ENCODE measurements around the gene SLC2A5.

Gene SLC2A5

DNA sequence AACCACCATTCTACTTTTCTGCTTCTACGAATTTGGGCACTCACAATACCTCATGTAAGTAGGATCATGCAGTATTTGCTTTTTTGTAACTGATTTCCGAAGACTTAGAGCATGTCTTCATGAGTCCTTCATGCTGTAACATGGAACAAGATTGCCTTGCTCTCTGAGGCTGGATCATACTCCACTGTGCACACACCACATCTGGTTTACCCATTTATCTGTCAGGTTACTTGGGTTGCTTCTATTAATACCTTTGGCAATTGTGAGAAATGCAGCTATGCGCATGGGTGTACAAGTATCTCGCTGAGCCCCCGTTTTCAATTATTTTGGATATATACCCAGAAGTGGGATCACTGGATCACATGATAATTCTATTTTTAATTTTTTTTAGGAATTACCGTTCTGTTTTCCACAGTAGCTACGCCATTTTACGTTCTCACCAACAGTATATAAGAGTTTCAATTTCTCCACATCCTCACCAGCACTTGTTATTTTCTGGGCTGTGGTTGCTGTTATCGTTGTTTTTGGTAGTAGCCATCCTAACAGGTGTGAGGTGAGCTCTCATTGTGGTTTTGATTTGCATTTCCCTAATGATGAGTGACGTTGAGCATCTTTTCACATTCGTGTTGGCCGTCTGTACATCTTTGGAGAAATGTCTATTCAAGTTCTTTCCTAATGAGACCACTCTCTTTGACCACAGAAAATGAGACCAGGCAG is 10.7 kb upstream of the SLC2A5 start:
- Histone ChIP-seq H3K9me3 (no peaks in the 10 kb centered on the region), H3K27ac (no peak overlapping the region), H3K36me3 (no peaks in the 10 kb centered on the region), H3K27me3 (no peaks in the 10 kb centered on the region), H3K4me3 (no peak overlapping the region), H3K9ac (no peak overlapping the region), H4K20me1 (no peaks in the 10 kb centered on the region), H3K4me1 (peaks cover 99% of the 10 kb centered on the region), H3K4me2 (peak overlapping the region; percentile 76)
- no peak for TF ChIP-seq Cebpa-rat (IDR thresholded peaks at IDR 0.05)

DNA sequence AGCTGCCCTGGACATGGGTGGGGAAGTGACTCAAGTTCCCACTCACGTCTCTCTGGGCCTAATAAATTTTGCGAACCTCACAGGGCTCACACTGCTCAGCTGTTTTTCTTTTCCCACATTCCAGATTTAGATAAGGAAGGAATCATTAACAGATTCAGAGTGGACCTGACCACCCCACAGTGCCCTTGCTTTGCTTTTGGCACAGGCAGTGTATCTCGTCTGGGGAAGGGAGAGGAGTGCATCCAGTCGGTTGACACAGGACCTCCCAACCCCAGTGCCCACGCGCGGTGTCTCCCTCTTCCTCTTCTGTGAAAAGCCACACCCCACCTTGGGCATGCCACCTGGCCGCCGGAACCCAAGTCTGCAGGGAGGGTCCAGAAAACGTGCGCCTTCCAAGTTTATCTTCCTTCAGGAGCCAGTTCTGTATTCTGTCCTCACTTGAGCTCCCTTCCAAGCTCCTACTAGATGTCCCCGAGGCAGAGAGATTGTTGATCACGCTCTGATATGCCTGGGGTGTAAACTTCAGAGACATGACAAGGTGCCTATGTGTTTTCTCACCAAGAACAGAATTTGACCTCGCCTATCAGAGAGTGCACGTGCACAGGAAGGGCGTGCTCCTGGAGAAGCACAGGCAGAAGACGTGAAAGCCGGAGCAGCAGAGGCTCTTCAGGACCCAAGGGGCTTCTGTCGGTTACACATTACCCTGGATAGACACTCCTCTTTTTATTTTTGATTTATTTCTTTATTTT is 9.5 kb upstream of the SLC2A5 start:
- no peaks in the 10 kb centered on the region for H3K36me3 ChIP-seq
- peak overlapping the region; percentile 76 for H3K4me2 ChIP-seq
- no peak overlapping the region for H3K4me3 ChIP-seq
- no peak overlapping the region for H3K9ac ChIP-seq
- H3K9me3 ChIP-seq, result no peaks in the 10 kb centered on the region
- H3K4me1 ChIP-seq, result peaks cover 99% of the 10 kb centered on the region
- no peak overlapping the region for H3K27ac ChIP-seq
- H3K27me3 ChIP-seq, result no peaks in the 10 kb centered on the region
- H4K20me1 ChIP-seq, result no peaks in the 10 kb centered on the region
- no peak for TF ChIP-seq Cebpa-rat (IDR thresholded peaks at IDR 0.05)

GRCh38 chr1:9078015-9078751 is 8.7 kb upstream of the SLC2A5 start:
- no peak overlapping the region for H3K4me3 ChIP-seq
- H3K4me1 ChIP-seq, result peaks cover 99% of the 10 kb centered on the region
- no peaks in the 10 kb centered on the region for H3K36me3 ChIP-seq
- no peak for TF ChIP-seq Cebpa-rat (IDR thresholded peaks at IDR 0.05)
- peak overlapping the region; percentile 76 for H3K4me2 ChIP-seq
- no peaks in the 10 kb centered on the region for H4K20me1 ChIP-seq
- H3K27me3 ChIP-seq, result no peaks in the 10 kb centered on the region
- H3K9ac ChIP-seq, result no peak overlapping the region
- no peak overlapping the region for H3K27ac ChIP-seq
- H3K9me3 ChIP-seq, result no peaks in the 10 kb centered on the region

DNA sequence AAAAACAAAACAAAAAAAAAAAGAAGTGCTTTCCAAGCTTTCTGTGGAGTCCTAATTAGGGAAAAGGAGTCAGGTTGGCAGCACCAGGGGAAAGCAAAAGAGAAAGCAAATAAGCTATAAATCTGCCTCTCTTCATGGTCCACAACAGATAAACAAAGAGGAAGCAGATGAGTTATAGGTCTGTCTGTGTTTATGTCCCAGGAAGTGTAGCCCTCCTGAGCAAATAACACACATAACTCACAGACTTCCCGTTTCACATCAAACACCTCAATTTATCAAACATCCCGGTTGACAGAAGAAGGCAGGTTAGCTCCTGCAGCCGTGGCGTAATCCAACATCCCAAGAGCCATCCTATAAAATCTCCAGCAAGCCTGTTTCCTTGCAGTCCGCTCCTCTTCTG is 5.6 kb upstream of the SLC2A5 start:
- H3K4me2 ChIP-seq, result peak overlapping the region; percentile 66
- no peaks in the 10 kb centered on the region for H3K36me3 ChIP-seq
- peak overlapping the region; percentile 55; the same call in 1 of the 2 replicates for H3K9ac ChIP-seq
- no peak for TF ChIP-seq Cebpa-rat (IDR thresholded peaks at IDR 0.05)
- H3K9me3 ChIP-seq, result no peaks in the 10 kb centered on the region
- H3K4me1 ChIP-seq, result peaks cover 92% of the 10 kb centered on the region
- H3K4me3 ChIP-seq, result no peak overlapping the region
- peak overlapping the region; percentile 73 for H3K27ac ChIP-seq
- H4K20me1 ChIP-seq, result no peaks in the 10 kb centered on the region
- no peaks in the 10 kb centered on the region for H3K27me3 ChIP-seq

DNA sequence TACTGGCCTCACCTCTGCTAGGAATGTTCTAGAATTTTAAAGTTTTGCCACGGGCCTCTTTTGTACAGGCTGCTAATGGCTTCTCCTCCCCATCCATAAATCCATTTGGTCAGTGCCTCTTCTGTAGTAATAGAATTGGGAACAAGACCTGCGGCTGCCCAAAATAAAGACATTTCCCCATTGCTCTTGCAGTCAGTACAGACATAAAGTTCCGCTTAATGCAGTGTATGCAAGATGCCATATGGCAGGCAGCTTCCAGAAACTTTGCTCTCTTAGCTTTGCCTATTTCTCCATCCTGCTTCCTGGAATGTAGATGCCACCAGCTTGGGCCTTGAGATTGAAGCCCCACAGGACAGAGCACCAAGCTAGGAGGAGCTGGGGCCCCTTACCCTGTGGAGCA is 3.7 kb upstream of the SLC2A5 start:
- Histone ChIP-seq H3K9ac (no peak overlapping the region), H3K9me3 (no peaks in the 10 kb centered on the region), H3K27me3 (no peaks in the 10 kb centered on the region), H3K4me2 (peak overlapping the region; percentile 66), H3K4me1 (peaks cover 92% of the 10 kb centered on the region), H3K27ac (peak overlapping the region; percentile 32; the same call in 1 of the 2 replicates), H4K20me1 (no peaks in the 10 kb centered on the region), H3K36me3 (no peaks in the 10 kb centered on the region), H3K4me3 (no peak overlapping the region)
- no peak for TF ChIP-seq Cebpa-rat (IDR thresholded peaks at IDR 0.05)

GRCh38 chr1:9071554-9072235 is 2.3 kb upstream of the SLC2A5 start:
- TF ChIP-seq Cebpa-rat (IDR thresholded peaks at IDR 0.05), result no peak
- Histone ChIP-seq H4K20me1 (no peaks in the 10 kb centered on the region), H3K4me1 (peaks cover 92% of the 10 kb centered on the region), H3K27ac (peak overlapping the region; percentile 86), H3K4me3 (no peak overlapping the region), H3K4me2 (peak overlapping the region; percentile 94), H3K9me3 (no peaks in the 10 kb centered on the region), H3K9ac (no peak overlapping the region), H3K27me3 (no peaks in the 10 kb centered on the region), H3K36me3 (no peaks in the 10 kb centered on the region)

- peak overlapping the region; percentile 63; the same call in 1 of the 2 replicates for H3K4me3 ChIP-seq
- peak overlapping the region; percentile 86 for H3K27ac ChIP-seq
- H3K36me3 ChIP-seq, result 0 out of 2 replicates have a peak, but pooled peaks cover 3% of the 10 kb centered on the region
- no peaks in the 10 kb centered on the region for H4K20me1 ChIP-seq
- TF ChIP-seq Cebpa-rat (IDR thresholded peaks at IDR 0.05), result no peak
- H3K9me3 ChIP-seq, result no peaks in the 10 kb centered on the region
- H3K4me1 ChIP-seq, result peaks cover 92% of the 10 kb centered on the region
- H3K4me2 ChIP-seq, result peak overlapping the region; percentile 94
- no peaks in the 10 kb centered on the region for H3K27me3 ChIP-seq
- H3K9ac ChIP-seq, result peak overlapping the region; percentile 77
Observed at GRCh38 chr1:9070486-9070885, 1.1 kb upstream of the SLC2A5 start.

DNA sequence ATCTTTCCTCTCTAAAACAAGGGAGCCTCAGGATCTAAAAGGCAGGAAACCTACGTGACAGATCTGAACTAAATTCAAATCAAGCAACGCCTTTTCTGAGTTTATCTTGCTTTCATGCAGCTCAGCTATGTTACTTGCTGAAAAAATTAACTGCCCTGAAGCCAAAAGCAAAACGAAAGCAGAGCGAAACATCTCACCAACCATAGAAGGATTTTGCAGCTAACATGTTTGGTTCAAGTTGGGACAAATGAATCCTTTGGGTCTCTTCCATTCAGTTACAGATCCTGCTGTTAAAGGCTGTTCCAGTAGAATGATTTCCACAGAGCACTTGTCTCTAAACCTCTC is 482 bp downstream of the SLC2A5 start:
- peak overlapping the region; percentile 86 for H3K27ac ChIP-seq
- no peaks in the 10 kb centered on the region for H4K20me1 ChIP-seq
- peak overlapping the region; percentile 94 for H3K4me2 ChIP-seq
- H3K36me3 ChIP-seq, result 0 out of 2 replicates have a peak, but pooled peaks cover 3% of the 10 kb centered on the region
- peak overlapping the region; percentile 77 for H3K9ac ChIP-seq
- peaks cover 92% of the 10 kb centered on the region for H3K4me1 ChIP-seq
- peak overlapping the region; percentile 63 for H3K4me3 ChIP-seq
- no peaks in the 10 kb centered on the region for H3K27me3 ChIP-seq
- no peaks in the 10 kb centered on the region for H3K9me3 ChIP-seq
- TF ChIP-seq Cebpa-rat (IDR thresholded peaks at IDR 0.05), result no peak
